ENCODE data around the gene PDPK1. TPM values are rescaled to one million over a fixed set of nuclear protein-coding genes. Genes with fewer than 3 reads are reported as not detected.

PDPK1 gene
- total RNA-seq, 1 experiment from 2014 or later: 10.1 TPM

DNA sequence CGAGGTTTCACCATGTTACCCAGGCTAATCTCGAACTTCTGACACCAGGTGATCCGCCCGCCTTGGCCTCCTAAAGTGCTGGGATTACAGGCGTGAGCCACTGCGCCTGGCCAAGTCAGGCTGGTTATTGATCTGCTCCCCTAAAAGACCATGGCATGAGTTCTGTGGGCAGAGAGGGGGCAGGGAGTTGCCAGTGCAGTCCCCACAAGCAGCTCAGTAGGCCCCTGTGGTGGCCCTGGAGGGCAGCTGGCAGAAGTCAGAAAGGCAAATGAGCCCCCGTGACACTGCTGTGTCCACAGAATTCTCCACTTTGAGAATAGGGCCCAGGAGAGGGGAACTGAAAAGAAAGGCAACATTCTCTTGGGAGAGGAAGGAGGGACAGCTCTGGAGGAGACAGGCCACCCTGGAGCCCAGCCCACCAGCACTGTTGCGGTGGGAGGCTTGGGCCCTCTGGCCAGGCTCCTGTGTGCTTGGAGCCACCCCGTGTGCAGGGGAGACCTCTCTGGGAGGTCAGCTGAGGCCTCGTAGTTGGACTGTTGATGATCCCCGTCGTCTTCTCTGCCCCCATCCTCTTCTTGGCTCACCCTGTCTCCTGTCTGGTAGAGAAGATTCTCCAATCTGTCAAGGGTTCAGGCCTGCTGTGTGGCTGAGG is 19.7 kb upstream of the PDPK1 start:
- in situ Hi-C loops (cut with HindIII; ENCODE audit: low pct_unique_long_range_greater_than_20kb, low sequenced_read_pairs): loop anchor here (25.0 kb wide), 1 partner anchor 481 kb away; the partner anchor contains the start of genes NHERF2, NTHL1 and TSC2
- DNase-seq (ENCODE audit: low read depth): no peak

DNA sequence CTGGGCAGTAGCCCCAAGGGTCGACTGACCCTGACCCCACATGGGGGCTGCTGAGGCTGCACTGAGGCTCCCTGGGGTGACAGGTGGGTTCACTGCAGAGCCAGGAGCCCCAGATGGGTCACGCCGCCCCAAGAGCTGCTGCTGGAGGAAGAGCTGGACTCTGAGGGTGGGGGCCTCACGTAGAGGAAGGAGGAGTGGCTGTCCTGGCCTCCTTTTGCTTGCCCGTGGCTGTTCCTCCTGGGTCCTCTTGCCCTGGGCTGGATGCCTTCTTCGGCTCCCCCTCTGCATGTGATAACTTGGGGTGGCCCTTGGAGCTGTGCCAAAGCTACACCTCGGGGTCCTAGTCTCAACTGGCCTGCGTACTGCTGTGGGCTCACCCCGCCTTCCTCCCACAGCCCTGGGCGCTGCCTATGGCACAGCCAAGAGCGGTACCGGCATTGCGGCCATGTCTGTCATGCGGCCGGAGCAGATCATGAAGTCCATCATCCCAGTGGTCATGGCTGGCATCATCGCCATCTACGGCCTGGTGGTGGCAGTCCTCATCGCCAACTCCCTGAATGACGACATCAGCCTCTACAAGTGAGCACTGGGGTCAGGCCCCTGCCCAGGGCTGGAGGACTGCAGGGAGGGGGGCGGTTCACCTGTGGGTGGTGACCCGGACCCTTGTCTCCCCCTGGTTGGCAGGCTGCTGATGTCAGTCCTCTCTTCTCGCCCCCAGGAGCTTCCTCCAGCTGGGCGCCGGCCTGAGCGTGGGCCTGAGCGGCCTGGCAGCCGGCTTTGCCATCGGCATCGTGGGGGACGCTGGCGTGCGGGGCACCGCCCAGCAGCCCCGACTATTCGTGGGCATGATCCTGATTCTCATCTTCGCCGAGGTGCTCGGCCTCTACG is 18.8 kb upstream of the PDPK1 start:
- no peak for DNase-seq (ENCODE audit: low read depth)
- in situ Hi-C loops (cut with HindIII; ENCODE audit: low pct_unique_long_range_greater_than_20kb, low sequenced_read_pairs): loop anchor here (25.0 kb wide), 1 partner anchor 482 kb away; the partner anchor contains the start of genes NHERF2, NTHL1 and TSC2

DNA sequence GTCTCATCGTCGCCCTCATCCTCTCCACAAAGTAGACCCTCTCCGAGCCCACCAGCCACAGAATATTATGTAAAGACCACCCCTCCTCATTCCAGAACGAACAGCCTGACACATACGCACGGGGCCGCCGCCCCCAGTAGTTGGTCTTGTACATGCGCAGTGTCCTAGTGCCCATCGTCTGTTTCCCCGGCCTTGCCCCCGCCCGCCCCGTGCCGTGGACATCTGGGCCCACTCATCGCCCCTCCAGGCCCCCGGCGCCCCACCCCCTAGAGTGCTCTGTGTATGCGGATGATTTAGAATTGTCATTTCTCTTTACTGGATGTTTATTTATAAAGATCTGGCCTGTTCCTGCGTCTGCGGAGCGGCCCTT is 18.1 kb upstream of the PDPK1 start:
- in situ Hi-C loops (cut with HindIII; ENCODE audit: low pct_unique_long_range_greater_than_20kb, low sequenced_read_pairs): loop anchor here (25.0 kb wide), 1 partner anchor 482 kb away; the partner anchor contains the start of genes NHERF2, NTHL1 and TSC2

DNA sequence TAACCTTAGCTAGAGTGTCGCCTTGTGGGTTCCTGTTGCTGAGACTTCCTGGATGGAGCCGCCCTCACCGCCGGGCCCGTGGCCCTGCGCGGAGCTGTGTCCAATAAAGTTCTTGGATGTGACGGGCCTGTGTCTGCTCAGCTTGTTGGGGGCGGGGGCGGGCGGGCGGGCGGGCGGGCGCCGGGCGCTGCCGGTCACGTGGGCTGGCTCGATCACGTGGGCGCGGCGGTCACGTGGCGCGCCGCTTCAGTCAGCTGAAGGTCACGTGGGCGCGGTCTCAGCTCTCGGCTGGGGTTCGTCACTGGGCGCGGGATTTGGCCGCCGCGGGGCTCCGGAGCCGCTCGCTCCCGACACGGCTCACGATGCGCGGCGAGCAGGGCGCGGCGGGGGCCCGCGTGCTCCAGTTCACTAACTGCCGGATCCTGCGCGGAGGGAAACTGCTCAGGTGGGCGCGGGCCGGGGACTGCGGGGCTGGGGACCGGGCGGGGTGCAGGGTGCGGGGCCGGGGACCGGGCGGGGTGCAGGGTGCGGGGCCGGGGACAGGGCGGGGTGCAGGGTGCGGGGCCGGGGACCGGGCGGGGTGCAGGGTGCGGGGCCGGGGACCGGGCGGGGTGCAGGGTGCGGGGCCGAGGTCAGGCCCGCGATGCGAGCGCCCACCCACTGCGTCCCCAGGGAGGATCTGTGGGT is 17.6 kb upstream of the PDPK1 start, which contains the start of gene AMDHD2:
TSS of gene AMDHD2 (plus strand) at position 275 of the 687 bp plus-strand sequence. CDS start at position 363, 88 bp downstream.
- in situ Hi-C loops (cut with HindIII; ENCODE audit: low pct_unique_long_range_greater_than_20kb, low sequenced_read_pairs): loop anchor here (25.0 kb wide), 1 partner anchor 483 kb away; the partner anchor contains the start of genes NHERF2, NTHL1 and TSC2
- DNase-seq (ENCODE audit: low read depth): peak; percentile 83

More for the DNA sequence above, 18.1 kb upstream of the PDPK1 start:
- DNase-seq (ENCODE audit: low read depth): no peak

DNA sequence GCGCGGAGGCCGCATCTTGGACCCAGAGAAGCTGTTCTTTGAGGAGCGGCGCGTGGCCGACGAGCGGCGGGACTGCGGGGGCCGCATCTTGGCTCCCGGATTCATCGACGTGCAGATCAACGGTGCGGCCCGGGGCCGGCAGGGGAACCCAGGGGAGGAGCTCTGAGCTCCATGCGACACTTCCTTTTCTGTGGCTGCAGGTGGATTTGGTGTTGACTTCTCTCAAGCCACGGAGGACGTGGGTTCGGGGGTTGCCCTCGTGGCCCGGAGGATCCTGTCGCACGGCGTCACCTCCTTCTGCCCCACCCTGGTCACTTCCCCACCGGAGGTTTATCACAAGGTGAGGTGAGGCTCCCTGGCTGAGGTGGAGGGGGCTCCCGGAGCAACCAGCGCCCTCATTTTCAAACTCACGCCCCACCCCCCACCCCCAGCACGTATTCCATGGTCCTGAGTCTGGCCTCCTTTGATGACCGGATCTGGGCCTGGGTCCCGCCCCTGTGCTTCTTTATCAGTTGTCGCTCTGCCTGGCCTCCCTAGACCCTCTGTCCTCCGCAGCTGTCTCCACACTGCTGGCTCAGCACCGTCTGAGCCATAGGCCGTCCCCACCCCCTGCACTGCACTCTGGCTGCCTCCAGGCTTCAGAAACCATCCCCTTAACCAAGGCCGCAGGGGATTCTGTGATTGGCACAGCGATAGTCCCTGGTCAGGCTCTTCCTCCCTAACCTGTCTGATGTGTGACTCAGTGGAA is 16.9 kb upstream of the PDPK1 start:
- in situ Hi-C loops (cut with HindIII; ENCODE audit: low pct_unique_long_range_greater_than_20kb, low sequenced_read_pairs): loop anchor here (25.0 kb wide), 1 partner anchor 484 kb away; the partner anchor contains the start of genes NHERF2, NTHL1 and TSC2
- no peak for DNase-seq (ENCODE audit: low read depth)

DNA sequence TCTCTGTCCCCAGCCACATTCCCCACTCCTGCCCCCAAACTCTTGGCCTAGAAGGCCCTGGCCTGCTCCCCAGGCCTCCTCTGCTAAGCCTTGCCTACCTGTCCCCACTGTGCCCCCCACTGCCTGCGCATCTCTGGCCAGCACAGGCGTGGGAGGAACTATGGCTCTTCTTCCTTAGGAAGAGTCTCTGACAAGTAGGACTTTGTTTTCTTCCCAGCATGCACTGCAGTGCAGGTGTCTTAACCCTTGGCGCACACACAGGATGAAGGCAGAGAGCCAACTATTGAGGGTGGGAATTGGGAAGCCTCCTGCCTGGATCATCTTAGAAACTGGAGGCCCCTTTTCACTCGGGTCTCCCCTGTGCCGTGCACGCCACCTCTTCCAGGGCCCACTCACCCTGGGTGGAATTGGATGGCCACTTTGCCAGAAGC is 14.0 kb upstream of the PDPK1 start:
- no peak for DNase-seq (ENCODE audit: low read depth)
- in situ Hi-C loops (cut with HindIII; ENCODE audit: low pct_unique_long_range_greater_than_20kb, low sequenced_read_pairs): loop anchor here (25.0 kb wide), 1 partner anchor 487 kb away; the partner anchor contains the start of genes NHERF2, NTHL1 and TSC2

DNA sequence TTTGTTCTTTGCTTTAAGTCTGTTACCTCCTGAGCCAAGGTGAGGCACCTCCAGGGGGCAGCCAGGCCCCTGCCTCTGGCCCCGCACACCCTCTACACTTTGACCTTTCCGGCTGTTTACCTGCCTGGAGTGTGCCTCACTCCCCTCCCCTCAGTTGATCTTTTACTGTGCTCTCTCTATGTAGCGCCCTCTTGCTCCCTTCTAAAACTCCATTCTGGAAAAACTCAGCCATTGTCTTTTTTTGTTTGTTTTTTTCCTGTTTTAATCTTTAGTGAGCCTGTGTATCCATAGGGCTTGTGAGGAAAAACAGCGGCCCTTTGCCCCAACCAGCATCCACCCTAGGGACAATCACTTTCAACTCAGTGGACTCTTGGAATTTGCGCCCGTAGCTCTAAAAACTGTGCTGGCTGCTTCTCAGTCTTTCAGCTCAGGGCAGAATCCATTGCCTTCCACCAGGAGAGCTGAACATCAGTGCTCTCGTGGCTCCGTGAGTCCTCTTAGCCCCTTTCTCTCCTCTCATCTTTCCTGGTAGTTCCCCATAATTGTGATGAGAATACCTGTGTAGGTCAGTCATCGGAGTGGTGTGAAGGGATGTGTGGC is 13.4 kb upstream of the PDPK1 start:
- in situ Hi-C loops (cut with HindIII; ENCODE audit: low pct_unique_long_range_greater_than_20kb, low sequenced_read_pairs): loop anchor here (25.0 kb wide), 1 partner anchor 487 kb away; the partner anchor contains the start of genes NHERF2, NTHL1 and TSC2
- no peak for DNase-seq (ENCODE audit: low read depth)

DNA sequence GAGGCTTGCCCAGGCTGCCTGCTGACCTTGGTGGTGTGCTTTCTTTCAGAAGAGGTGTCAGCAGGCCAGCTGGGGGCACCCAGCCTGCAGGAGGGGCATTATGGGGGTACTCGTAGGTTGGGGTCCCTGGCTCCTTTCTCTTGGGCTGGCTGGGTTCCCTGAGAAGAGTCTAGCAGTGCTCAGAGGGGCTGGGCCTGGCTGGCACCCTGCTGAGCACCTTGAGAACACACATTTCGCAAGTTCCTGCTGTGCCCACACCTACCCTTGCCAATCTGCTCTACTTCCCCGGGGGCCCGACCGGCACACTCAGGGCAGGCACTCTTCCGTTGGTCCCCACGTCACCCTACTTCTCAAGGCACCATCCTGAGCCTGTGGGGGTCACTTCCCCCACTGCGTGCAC is 11.7 kb upstream of the PDPK1 start:
- in situ Hi-C loops (cut with HindIII; ENCODE audit: low pct_unique_long_range_greater_than_20kb, low sequenced_read_pairs): no loop called here
- no peak for DNase-seq (ENCODE audit: low read depth)

DNA sequence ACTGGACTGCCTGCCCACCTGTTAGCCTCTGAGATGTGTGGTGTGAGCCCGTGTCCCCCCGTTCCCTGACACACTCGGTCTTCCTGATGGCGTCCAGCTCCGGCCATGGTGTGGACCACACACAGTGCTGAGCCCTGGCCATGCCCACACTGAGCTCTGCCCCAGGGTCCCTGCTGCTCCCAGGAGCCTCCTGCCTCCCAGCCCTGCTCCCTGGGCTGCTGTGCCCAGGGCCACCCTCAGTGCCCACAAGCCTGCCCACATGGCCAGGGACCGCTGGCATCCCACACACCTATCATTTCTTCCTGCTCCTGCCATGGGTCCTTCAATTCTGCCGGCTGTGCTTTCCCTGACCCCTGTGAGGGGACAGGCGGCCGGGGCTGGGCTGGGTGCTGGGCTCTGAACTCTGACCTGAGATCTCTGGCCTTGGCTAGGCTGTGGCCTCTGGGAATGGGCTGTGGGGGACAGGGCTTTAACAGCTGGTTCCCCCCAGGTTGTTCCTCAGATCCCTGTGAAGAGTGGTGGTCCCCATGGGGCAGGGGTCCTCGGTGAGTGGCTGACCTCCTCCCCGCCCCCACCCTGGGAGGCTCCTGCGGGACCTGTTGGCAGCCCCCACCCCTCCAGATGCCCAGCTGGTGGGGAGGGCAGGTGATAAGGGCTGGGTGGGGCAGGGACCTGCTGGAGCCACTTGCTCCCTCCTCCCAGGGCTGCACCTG is 10.6 kb upstream of the PDPK1 start:
- DNase-seq (ENCODE audit: low read depth): no peak
- in situ Hi-C loops (cut with HindIII; ENCODE audit: low pct_unique_long_range_greater_than_20kb, low sequenced_read_pairs): no loop called here

DNA sequence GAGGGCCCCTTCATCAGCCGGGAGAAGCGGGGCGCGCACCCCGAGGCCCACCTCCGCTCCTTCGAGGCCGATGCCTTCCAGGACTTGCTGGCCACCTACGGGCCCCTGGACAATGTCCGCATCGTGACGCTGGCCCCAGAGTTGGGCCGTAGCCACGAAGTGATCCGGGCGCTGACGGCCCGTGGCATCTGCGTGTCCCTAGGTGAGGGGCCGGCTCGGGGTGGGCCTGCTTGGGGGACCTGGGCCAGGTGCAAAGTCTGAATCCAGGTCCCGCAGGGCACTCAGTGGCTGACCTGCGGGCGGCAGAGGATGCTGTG is 10.1 kb upstream of the PDPK1 start:
- in situ Hi-C loops (cut with HindIII; ENCODE audit: low pct_unique_long_range_greater_than_20kb, low sequenced_read_pairs): no loop called here
- no peak for DNase-seq (ENCODE audit: low read depth)

DNA sequence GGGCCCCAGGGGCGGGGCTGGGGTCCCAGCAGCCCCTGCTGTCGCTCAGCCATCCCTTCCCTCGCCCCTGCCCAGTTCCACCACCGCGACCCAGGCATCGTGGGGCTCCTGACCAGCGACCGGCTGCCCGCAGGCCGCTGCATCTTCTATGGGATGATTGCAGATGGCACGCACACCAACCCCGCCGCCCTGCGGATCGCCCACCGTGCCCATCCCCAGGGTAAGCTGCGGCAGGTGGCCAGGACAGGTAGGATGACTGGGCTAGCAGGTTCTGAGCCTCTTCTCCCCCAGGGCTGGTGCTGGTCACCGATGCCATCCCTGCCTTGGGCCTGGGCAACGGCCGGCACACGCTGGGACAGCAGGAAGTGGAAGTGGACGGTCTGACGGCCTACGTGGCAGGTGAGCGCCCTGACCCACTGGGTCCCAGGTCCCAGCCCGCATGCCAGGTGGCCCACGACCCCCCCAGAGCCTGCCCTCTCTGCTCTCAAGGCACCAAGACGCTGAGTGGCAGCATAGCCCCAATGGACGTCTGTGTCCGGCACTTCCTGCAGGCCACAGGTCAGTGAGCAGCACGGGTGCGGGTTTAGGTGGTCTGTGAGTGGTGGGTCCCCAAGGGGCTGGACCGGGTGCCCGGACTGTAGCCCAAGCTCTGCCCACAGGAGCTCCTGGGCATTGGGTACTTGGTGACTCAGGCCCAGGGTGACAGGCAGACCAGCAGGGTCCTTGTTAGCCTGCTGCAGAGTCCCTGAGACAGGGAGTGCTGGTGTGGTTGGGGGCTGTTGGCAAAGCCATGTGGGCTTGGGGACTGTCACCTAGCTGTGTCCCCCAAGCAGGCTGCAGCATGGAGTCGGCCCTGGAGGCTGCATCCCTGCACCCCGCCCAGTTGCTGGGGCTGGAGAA is 9.4 kb upstream of the PDPK1 start:
- in situ Hi-C loops (cut with HindIII; ENCODE audit: low pct_unique_long_range_greater_than_20kb, low sequenced_read_pairs): no loop called here
- no peak for DNase-seq (ENCODE audit: low read depth)

DNA sequence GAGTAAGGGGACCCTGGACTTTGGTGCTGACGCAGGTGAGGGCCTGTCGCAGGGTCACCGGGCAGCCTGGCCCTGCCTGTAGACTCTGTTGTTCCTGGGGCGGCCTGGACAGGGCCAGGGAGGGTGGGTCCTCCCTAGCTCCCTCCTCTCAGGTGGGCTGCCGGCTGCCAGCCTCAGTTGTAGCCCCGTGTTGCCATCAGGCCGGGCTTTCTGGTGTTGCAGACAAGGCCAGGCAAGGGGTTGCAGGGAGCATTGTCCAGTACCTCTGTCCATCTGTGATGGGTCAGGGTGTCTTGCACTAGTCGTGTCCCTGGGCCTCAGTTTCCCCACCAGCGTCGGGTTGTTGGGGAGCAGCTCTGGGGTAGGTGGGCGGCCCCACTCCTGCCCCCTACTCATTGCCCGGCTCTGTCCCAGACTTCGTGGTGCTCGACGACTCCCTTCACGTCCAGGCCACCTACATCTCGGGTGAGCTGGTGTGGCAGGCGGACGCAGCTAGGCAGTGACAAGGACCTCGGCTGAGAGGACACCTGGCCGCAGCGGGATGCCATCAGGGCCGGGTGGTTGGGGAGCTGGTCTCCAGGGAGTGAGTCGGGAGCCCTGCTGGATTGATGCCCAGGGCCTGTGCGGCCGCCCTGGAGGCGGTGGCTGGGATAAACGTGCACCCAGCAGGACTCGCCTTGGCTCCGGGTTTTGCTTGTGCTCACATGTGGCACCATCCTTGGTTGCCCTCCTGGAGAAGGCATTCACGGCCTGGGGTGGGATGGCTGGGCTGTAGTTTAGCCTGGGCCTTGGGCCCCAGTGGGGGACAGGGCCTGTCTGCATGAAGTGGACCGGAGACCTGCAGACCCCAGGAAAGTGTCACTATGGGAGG is 8.5 kb upstream of the PDPK1 start:
- in situ Hi-C loops (cut with HindIII; ENCODE audit: low pct_unique_long_range_greater_than_20kb, low sequenced_read_pairs): no loop called here

DNA sequence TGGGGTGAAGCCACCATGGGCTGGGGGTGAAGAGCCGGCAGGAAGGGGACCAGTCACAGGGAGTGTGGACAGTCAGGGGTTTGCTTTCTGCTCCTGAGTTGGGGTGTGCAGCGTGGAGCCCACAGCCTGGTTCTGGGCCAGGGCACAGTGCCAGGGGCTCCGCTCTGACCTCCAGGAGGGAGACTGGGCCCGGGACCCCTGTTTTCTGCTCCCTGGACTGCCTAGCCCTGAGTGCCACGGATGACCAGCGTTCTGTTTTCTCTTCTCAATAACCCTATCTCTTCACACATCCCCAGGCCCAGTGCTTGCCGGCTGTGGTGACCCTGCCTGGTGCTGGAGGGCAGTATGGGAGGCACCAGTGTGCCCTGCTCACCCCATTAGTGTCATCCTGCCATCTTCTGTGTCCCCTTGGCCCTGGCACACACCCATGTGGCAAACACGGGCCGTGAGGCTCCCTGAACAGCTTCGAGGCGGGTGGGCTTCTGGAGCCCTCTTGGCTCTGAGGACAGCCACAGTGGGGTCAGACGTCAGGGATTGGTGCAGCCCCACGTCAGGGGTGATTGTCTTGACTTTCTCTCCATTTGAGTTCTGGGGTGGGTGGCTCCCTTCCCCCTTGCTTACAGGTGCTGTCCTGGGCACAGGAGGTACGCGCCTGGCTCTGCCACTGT is 7.7 kb upstream of the PDPK1 start:
- in situ Hi-C loops (cut with HindIII; ENCODE audit: low pct_unique_long_range_greater_than_20kb, low sequenced_read_pairs): no loop called here
- DNase-seq (ENCODE audit: low read depth): no peak

More for the DNA sequence above, 8.5 kb upstream of the PDPK1 start:
- no peak for DNase-seq (ENCODE audit: low read depth)

DNA sequence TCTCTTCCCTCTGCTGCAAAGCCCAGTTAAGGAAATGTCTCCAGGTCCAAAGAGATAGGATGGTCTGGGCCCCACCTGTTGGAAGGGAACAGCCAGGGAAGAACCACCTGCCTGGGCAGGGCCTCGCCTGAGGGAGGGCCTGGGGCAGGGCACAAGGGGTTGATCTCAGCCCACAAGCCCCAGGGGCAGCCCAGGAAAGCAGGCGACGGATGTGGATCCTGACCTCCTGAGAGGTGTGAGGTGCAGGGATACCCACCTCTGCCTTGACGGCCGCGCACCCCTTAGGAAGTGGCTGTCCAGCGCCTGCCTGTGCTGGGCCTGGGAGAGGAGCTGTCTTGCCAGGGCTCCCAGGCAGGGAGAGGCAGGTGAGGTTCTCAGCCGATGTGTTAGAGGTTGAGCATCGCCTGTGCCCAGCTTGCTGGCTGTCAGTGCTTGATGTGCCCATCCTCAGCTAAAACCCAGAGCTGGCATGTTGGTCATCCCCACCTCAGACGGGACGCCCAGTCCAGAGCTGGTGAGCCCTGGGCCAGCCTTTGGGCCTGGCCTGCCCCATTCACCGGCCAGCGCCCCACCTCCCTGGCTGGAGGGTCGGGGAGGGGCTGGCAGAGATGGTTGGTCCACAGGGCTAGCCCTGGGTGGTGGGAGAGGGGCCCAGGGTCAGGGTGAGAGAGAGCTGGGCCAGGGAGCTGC is 7.0 kb upstream of the PDPK1 start:
- in situ Hi-C loops (cut with HindIII; ENCODE audit: low pct_unique_long_range_greater_than_20kb, low sequenced_read_pairs): no loop called here
- DNase-seq (ENCODE audit: low read depth): no peak

Measured in Caki2 (cell line).